GM19240 (cell line): ENCODE data around the gene FIBIN.
"Not testable (repeated sequence)": the region's sequence is repeated elsewhere in the genome, so short reads cannot be mapped to it uniquely, and the experiment has no call there.

Source experiments
- DNase-seq: peaks from one replicate; pipeline ENCODE4 v3.0.0; 2011; ENCODE audit warnings: low spot score; ENCODE audit not compliant: insufficient read length

The FIBIN gene

GRCh38 chr11:26977209-26977608 lies 16.7 kb upstream of the FIBIN start:
- not testable (repeated sequence) for DNase-seq

DNA sequence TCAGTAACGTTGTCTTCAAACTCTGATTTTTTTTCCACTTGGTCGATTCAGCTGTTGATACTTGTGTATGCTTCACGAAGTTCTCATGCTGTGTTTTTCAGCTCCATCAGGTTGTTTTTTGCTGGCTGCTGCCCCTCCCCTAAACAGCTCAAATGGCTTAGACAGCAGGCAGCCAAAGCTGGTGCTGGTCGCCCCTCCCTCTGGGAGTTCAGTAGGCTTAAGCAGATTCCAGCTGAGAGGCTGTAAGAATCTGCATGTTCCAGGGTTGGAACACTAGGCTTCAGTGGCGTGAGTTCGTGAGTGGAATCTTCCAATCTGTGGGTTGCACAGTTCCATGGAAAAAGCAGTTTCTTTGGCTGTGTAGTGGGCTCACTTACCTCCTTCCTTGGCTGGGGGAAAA lies 10.3 kb upstream of the FIBIN start:
- DNase-seq = no peak

DNA sequence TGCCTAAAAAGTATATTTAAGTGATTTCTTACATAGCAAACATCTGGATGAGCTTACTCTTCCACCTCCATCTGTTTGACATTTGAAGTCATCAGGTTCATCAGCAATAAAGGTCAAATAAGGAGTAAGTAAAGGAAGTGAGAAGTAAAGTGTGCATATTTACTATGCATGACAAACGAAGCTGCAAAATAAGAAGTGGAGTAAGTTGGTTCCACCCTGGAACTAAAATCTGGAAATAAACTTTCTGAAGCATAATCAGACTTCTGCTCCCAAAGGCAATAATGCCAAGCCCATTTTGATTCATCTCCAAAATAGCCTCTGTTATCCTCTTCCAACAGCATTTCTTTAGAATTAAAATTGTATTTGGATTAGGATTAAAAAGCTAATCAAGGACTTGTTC lies 8.4 kb upstream of the FIBIN start:
- no peak for DNase-seq

GRCh38 chr11:26985943-26986342 lies 8.0 kb upstream of the FIBIN start:
- DNase-seq = no peak

- no peak for DNase-seq
These were observed 6.6 kb upstream of the FIBIN start for GRCh38 chr11:26987272-26987671.

DNA sequence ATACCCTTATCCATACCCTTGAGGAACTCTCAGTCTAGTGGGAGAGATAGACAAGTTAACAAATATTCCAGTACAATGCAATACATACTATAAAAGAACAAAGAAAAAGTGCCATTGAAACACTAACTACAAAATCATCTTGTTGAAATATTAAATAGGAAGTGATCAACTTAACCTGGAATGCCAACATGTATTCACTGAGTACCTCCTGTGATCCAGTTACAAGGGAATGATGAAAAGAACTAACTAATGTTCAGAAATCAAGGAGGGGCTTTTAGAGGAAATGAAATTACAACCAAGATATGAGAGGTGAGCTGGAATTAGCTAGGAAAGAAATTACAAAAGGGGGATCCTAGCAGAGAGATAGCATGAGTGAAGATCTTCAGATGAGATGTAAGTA lies 6.2 kb upstream of the FIBIN start:
- no peak for DNase-seq

DNA sequence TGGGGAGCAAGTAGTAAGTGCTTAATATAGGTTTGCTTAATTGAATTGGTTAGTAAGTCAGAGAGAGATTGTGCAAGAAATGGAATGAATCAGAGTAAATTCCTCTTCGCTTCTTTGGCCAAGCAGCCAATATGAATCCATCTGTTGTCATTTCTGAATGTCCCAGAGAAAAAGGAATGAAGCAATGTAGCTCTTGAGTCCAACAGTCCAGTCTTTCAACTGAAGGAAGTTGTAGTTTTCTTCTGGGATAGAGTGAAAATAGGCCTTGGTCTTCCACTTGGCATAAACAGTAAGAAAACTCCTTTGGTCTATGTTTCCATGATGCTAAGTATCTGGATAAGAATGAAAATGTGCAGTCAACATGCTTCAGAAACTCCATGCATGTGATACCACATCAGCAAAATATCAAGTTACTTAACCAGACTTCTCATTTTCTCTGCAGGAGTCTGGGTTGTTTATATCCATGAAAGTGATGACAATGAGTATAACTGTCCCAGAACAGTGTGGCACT lies 1.8 kb upstream of the FIBIN start:
- no peak for DNase-seq

DNA sequence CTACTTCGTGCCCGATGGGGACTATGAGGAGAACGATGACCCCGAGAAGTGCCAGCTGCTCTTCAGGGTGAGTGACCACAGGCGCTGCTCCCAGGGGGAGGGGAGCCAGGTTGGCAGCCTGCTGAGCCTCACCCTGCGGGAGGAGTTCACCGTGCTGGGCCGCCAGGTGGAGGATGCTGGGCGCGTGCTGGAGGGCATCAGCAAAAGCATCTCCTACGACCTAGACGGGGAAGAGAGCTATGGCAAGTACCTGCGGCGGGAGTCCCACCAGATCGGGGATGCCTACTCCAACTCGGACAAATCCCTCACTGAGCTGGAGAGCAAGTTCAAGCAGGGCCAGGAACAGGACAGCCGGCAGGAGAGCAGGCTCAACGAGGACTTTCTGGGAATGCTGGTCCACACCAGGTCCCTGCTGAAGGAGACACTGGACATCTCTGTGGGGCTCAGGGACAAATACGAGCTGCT lies 751 bp downstream of the FIBIN start:
- no peak for DNase-seq

DNA sequence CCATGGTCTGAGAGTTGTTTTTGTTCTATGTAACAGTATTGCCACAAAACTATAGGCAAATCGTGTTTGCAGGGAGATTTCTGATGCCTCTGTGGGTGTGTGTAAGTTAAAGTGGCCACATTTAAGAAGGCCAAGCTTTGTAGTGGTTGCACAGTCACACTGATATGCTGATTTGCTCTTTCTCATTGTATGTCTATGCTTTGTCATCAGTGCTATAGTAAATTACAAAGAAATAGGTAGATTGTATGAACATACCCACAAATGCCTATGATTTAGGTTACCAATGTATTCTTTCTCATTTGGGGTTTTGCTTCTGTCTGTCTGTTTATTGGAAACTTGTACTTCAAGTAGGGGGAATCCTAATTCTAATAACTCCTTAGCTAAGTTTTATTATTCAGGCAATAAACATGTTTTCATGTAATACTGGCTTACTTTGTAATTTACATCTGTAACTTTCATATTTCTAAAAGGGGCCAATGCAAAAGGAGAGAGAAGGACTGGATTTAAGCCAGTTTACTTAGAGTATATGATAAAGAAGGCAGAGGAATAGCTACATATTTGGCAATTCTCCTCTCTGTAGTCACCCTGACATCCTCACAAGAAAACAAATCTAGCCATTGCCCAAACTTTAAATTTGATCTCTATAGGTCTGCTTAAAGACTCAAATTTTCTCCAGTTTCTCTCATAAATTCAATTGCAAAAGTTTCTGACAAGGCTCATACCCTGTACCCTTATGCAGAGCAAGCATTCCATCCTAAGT lies 2.0 kb downstream of the FIBIN start:
- DNase-seq = no peak

DNA sequence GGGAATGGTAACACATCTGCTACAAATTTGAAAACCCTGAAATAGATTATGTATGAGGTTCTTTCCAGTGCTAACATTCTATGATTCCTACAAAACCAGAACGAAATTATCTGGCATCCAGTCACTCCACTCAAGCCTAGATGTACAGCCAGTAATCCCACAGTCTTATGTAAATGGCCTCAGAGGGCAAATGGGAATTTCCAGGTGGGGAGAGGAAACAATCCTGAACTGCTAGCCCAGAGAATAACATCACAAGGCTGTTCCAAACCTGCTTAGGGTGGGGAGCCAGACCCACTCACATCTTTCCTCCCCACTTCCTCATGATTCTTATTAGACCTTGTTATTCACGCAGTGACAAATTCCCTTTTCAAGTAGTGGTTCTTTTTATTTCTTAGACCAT lies 3.5 kb downstream of the FIBIN start:
- no peak for DNase-seq

DNA sequence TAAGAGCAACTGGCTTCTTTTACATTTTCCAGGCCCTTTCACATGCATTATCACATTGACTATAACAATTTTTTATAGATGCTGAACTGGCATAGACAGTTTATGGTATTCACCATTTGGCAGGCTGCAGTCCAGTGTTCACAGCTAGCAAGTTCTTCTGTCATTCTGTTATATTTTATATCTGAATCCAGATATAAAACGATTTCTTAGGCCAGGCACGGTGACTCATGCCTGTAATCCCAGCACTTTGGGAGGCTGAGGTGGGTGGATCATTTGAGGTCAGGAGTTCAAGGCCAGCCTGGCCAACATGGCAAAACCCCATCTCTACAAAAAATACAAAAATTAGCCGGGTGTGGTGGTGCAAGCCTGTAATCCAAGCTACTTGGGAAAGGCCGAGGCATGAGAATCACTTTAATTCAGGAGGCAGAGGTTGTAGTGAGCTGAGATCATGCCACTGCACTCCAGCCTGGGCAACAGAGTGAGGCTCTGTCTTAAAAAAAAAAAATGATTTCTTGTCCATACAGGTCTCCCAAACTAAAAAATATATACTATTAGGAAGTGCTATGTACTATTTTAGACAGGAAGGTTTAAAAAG lies 7.3 kb downstream of the FIBIN start:
- not testable (repeated sequence) for DNase-seq

- DNase-seq = no peak
These were observed 8.5 kb downstream of the FIBIN start for GRCh38 chr11:27002431-27002830.

GRCh38 chr11:27002838-27003237 lies 8.9 kb downstream of the FIBIN start:
- DNase-seq = no peak

DNA sequence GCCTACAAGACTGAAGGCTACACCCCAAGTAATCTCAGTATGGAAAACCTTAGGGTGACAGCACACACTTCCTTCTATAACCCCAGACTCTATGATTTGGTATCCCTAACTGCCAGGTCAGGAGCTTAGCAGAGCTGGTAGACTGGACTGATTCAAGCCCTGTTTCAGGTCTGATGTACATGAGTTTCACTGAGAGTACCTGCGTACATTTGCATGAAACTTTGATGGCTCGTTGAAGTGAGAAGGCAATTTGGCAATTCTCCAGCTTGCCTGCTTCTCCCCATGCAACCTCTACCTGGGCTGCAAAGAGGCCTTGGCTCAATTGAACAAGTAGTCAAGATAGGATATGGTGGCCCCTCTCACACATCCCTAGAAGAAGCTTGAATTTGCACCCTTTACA lies 10.2 kb downstream of the FIBIN start:
- DNase-seq = no peak

- no peak for DNase-seq
These were observed 15.1 kb downstream of the FIBIN start for GRCh38 chr11:27008811-27009535.

DNA sequence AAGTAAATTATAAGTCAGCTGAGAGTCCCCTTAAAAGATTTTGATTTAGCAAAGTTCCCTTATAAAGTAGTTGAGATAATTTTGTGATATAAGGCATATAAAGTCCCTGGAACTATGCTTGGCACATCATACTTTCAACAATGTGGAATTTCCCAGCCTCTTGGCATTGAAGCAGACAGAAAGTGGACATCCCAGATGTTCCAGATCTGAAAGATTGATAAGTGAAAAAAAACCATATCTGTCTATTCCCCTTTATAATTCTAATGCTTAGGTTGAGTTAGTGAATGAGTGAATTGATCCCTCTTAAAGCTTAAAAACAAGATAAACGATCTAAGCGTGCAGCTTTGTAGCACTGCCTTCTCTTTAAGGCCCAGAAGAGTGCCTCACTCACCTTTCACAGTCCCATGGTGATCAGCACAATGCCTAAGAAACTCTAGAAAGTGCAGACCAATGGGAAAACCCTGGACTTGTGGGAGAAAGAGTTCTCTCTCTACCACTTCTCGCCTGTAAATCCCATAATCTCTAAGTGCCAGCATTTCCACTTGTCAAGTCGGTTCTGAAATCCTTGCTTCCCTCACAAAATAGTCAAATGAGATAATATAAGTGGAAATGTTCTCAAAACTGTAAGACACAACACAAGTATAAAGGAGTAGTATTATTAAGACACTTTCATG lies 17.8 kb downstream of the FIBIN start:
- no peak for DNase-seq

- no peak for DNase-seq
These were observed 18.5 kb downstream of the FIBIN start for GRCh38 chr11:27012234-27012921.

DNA sequence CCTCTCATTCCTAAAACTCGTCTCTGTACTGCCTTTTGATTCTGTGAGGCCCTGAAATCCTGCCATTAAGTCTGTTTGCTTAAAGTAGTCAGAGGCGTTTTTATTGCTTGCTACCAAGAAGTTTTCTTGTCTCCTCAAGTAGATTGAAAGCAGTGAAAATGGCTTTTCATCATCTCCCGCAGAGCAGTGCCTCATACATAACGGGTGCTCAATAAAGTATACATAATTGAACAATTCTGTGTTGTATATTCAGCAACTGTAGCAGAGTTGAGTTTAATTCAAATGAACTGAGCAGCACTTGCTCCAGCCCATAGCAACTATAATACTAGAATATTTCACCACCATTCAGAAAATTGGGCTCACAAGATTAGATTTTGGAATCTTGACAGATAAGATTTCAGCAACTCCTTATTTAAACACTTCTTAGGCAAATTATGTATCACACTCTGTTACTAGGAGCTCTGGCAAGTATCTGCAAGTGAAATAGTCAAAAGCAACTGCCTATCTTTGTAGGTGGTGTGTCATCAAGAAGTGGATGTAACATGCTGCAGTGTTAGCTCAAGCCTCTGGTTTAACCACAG lies 20.0 kb downstream of the FIBIN start:
- DNase-seq = no peak

GRCh38 chr11:27018902-27019529 lies 25.1 kb downstream of the FIBIN start:
- no peak for DNase-seq

DNA sequence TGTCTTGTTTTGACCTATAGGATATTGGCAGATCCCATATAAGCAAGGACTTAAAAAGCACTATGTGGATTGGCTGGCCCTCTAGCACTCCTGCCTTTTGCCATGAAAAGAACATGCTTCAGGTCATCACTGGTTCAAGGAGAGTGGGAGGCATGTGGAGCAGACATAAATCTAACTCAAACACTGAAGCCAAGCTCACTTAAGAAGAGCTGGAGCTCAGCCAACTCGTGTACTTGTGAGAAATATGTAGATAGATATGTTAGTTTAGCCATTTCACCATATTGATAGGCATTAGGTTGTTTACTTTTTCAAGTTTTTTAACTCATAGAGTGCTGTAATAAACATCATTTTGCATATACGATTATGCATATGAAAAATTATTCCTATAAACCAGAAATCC lies 26.8 kb downstream of the FIBIN start:
- no peak for DNase-seq
